Measurements from ENCODE around the gene TRPM5.

TRPM5 gene

DNA sequence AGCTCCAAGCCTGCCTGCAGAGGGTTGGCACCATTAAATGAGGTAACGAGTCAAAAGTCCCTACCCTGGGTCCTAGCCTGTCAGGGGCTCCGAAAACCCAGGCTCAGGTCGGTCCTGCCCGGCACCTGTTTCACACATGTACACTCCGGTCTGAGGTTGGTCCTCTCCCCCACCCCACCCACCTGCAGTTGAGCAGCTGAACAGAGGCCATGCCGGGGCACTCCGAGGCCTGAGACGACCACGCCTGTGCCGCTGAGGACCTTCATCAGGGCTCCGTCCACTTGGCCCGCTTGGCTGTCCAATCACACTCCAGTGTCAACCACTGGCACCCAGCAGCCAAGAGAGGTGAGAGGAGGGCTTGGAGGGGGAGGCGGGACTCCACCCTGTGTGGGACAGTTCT, 42.2 kb downstream of the TRPM5 start:
- no peak for ATAC-seq
- Mint-ChIP-seq H3K9me3 (no peaks in the 10 kb centered on the region), H3K36me3 (peaks cover 26% of the 10 kb centered on the region), H3K27me3 (no peaks in the 10 kb centered on the region), H3K4me1 (peaks cover 27% of the 10 kb centered on the region), H3K27ac (no peak overlapping the region), H3K4me3 (no peak overlapping the region)

DNA sequence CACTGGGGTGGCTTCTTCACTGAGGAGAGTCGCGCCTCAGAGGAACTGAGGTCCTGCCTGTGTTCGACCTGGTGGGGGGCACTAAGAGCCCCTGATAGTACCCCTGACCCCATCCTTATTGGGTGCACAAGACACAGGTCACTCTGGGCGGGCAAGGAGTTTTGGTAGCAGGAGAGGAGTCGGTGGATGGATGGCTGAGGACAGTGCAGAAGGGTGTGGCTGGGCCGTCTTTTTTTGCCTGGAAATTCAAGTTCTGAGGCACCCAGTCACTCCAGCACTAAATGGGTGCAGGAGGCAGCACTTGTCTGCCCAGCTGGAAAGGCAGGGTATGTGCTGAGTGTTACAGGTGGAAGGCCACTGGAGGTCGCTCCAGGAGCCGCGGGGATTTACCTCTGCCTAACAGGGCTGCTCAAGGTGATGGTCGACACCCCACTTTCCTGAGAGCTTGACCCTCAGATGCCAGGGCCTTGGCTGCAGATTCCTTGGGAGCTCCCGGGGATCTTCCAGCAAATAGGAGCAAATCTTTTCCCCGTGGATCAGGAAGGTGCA, 42.8 kb downstream of the TRPM5 start:
- no peaks in the 10 kb centered on the region for H3K27me3 Mint-ChIP-seq
- H3K4me3 Mint-ChIP-seq, result peak overlapping the region; percentile 89
- no peak for ATAC-seq
- peak overlapping the region; percentile 93 for H3K27ac Mint-ChIP-seq
- peaks cover 27% of the 10 kb centered on the region for H3K4me1 Mint-ChIP-seq
- peaks cover 32% of the 10 kb centered on the region for H3K36me3 Mint-ChIP-seq
- H3K9me3 Mint-ChIP-seq, result no peaks in the 10 kb centered on the region

DNA sequence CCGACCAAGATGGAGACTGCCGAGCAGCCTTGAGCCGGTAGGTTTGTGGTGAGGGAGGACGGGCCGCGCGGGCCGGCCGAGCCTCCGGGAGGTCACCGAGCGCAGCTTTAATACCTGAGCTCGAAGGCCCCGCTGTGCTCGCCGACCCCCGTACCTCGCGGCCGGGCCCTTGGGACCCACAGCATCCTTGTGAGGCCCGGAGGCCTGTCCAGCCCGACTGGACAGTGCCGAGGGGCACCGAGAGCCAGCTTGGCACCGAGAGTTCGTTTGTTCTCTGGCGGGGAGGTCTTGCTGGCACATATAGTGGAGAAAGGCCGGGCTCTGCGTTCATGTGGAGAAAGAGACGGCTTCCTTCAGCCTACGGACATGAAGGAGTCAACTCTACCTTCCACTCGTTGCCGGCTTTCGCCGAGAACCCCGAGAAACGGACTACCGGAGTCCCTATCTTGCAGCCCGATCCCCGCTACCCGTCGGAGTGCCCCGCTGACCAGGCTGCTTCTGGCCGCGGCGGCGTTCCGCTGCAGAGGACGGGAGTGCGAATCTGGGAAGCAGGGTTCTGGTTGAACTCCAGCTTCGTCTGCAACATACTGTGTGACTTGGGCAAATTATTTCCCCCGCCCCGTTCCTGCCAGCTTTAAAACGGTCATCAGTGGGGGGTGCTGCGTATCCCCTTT, 43.4 kb downstream of the TRPM5 start:
- peak overlapping the region; percentile 89 for H3K4me3 Mint-ChIP-seq
- no peaks in the 10 kb centered on the region for H3K9me3 Mint-ChIP-seq
- peaks cover 27% of the 10 kb centered on the region for H3K4me1 Mint-ChIP-seq
- ATAC-seq, result no peak
- H3K36me3 Mint-ChIP-seq, result peaks cover 32% of the 10 kb centered on the region
- H3K27ac Mint-ChIP-seq, result peak overlapping the region; percentile 93
- H3K27me3 Mint-ChIP-seq, result no peaks in the 10 kb centered on the region

DNA sequence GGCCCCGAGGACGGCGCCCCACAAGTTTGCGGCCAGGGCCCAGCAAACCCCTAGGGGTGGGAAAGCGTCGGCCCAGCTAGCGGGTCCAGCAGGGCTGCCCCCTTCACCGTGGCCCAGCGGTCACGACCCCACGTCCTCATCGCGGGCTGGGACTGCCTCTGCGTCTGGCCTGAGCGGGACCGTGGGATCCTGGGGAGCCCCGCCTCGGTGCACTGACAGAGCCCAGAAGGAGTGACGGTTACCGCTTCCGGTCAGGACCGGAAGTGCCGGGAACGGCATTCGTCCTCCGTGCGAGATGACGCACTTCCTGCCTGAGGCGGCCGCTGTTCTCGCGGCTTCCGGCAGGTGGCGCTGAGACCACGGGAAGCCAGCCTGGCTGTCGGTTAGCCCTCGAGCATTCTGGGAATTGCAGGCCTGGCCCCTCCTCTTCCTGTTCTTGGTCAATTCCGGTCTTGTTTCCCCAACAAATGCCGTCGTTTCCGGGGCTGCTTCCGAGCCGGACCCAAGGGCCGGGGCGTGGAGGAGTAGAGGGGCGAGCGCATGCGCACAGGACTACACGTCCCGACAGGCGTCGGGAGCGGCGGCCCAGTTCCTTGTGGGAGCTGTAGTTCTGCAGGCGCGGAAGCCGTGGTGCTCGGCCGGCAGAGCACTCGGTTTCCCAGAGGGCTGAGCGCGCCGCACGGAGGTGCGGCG, 44.1 kb downstream of the TRPM5 start, which contains the start of gene TSSC4:
Gene TSSC4, plus strand, starts transcription at position 682 of the 693 bp plus-strand sequence. CDS start 1,884 bp downstream, outside the sequence.
- H3K4me3 Mint-ChIP-seq, result peak within 1 kb of the TSS; percentile 89
- H3K9me3 Mint-ChIP-seq, result no peaks in the 10 kb centered on the region
- ATAC-seq, result peak; percentile 92
- H3K27ac Mint-ChIP-seq, result peak within 1 kb of the TSS; percentile 93
- H3K4me1 Mint-ChIP-seq, result peaks cover 27% of the 10 kb centered on the region
- no peaks in the 10 kb centered on the region for H3K27me3 Mint-ChIP-seq
- H3K36me3 Mint-ChIP-seq, result peaks cover 32% of the 10 kb centered on the region

DNA sequence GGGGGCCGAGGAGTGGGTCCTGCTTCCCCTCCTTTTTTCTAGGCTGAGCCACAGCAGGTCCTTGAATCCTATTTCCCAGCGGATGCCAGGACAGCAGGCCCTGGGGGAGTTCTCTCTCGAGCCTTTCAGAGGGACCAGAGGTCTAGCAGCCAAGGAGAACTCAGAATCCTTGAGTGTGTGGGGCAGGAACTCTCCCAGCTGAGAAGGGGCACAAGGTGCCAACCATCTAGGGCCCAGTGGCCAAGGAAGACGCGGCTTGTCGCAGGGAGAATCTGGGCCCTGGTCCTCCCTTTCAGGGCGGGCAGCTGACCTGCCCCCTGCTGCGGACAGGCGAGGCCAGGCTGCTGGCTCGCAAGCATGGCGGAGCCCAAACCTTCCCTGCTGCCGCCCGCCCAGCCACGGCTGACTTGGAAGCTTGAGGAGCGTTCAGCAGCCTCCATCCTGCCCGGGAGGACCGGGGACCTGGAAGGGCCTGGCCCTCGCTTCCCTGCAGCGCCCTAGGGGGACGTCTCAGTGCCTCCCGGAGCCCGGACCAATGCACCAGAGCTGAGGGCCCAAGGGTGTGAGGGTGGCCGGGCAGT, 44.7 kb downstream of the TRPM5 start:
- Mint-ChIP-seq H3K27ac (peak overlapping the region; percentile 93), H3K27me3 (no peaks in the 10 kb centered on the region), H3K9me3 (no peaks in the 10 kb centered on the region), H3K4me3 (peak overlapping the region; percentile 89), H3K4me1 (peaks cover 32% of the 10 kb centered on the region), H3K36me3 (peaks cover 32% of the 10 kb centered on the region)
- no peak for ATAC-seq

DNA sequence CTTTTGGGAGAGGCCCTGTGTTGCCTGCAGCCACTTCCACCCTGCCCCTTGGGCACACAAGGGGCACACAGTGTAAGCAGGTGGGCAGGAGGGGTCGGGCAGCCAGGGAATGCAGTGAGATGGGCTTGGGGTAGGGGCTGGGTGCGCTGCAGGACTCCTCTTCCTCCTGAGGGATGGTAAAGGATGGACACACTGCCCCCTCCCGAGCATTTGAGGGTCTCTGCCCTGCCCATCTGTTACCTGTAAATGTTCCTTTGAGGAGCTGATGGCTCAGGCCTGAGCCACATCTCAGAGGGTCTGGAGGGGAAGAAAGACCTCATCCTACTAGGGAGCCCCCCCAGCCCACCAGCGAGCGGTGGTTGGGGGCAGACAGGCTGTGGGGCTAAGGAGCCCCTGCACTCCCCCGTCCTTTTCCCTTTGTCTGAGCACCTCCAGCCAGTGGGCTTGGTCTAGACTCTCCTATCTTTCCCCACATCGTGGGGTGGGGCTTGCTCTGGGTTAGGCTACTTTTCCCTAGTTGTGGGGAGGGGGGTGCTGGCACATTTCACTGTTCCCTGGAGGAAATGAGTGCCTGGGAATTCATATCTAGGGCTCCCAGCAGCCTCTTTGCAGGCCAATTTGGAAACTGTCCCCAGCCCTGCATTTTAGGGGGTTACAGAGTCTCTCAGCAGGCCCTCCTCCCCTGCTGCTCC, 45.5 kb downstream of the TRPM5 start:
- Mint-ChIP-seq H3K36me3 (peaks cover 28% of the 10 kb centered on the region), H3K27me3 (no peaks in the 10 kb centered on the region), H3K9me3 (no peaks in the 10 kb centered on the region), H3K4me3 (peak overlapping the region; percentile 89), H3K27ac (peak overlapping the region; percentile 93), H3K4me1 (peaks cover 40% of the 10 kb centered on the region)
- no peak for ATAC-seq

DNA sequence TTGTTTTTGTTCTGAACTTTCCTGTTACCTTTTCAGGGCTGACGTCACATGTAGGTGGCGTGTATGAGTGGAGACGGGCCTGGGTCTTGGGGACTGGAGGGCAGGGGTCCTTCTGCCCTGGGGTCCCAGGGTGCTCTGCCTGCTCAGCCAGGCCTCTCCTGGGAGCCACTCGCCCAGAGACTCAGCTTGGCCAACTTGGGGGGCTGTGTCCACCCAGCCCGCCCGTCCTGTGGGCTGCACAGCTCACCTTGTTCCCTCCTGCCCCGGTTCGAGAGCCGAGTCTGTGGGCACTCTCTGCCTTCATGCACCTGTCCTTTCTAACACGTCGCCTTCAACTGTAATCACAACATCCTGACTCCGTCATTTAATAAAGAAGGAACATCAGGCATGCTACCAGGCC, 47.3 kb downstream of the TRPM5 start:
- Mint-ChIP-seq H3K36me3 (peaks cover 13% of the 10 kb centered on the region), H3K9me3 (no peaks in the 10 kb centered on the region), H3K27ac (no peak overlapping the region), H3K27me3 (no peaks in the 10 kb centered on the region), H3K4me1 (peaks cover 47% of the 10 kb centered on the region), H3K4me3 (no peak overlapping the region)
- no peak for ATAC-seq

DNA sequence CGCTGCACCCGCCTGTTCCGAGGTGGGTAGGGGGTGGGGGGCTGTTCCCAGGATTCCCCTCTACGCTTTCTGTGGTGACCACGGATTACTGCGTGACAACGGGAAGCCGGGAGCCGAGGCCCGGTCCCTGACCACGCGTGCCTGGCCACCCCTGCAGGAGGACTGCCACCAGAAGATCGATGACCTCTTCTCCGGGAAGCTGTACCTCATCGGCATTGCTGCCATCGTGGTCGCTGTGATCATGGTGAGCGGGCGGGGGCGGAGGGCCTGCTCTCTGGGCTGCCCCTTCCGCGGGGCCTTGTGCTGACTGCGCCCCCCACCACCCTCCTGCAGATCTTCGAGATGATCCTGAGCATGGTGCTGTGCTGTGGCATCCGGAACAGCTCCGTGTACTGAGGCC, 47.8 kb downstream of the TRPM5 start:
- ATAC-seq, result no peak
- H3K9me3 Mint-ChIP-seq, result no peaks in the 10 kb centered on the region
- no peak overlapping the region for H3K27ac Mint-ChIP-seq
- H3K4me1 Mint-ChIP-seq, result peaks cover 50% of the 10 kb centered on the region
- peaks cover 17% of the 10 kb centered on the region for H3K36me3 Mint-ChIP-seq
- H3K4me3 Mint-ChIP-seq, result no peak overlapping the region
- H3K27me3 Mint-ChIP-seq, result no peaks in the 10 kb centered on the region

DNA sequence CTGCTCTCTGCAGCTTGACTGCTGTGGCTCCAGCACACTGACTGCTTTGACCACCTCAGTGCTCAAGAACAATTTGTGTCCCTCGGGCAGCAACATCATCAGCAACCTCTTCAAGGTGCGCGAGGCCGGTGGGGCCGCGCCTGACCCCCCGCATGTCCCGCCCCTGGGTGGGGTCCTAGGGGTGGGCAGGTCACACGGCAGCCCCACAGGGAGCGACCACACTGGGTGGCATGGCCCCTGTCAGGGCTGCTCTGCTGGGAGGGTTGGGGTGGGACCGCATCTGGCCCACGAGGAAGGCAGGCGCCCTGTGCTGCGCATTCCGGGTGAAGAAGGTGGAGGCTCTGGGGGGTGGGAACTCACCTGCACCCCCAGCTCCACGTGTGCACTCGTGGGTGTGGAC, 48.5 kb downstream of the TRPM5 start:
- H3K9me3 Mint-ChIP-seq, result no peaks in the 10 kb centered on the region
- no peak for ATAC-seq
- H3K4me1 Mint-ChIP-seq, result peaks cover 52% of the 10 kb centered on the region
- H3K4me3 Mint-ChIP-seq, result no peak overlapping the region
- no peaks in the 10 kb centered on the region for H3K27me3 Mint-ChIP-seq
- H3K36me3 Mint-ChIP-seq, result peaks cover 17% of the 10 kb centered on the region
- H3K27ac Mint-ChIP-seq, result no peak overlapping the region

DNA sequence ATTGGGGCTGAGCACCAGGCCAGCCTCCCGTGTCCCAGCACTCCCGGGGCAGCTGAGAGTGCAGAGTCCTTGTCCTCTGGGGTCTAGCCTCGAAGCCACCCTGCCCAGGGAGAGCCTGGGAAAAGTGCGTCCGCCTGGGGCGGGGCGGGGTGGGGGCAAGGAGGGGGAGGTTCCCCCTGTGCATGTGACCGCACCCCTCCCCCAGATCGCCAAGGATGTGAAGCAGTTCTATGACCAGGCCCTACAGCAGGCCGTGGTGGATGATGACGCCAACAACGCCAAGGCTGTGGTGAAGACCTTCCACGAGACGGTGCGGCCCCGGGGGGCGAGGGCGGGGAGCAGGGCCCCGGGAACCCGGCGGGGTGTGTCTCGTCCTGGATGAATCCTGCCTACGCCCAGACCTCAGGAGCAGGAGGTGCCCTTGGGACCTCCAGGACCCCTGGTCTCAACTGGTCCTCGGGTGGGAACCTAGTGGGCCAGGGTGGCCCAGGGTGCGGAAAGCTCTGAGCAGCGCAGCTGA, 49.0 kb downstream of the TRPM5 start:
- peaks cover 22% of the 10 kb centered on the region for H3K36me3 Mint-ChIP-seq

DNA sequence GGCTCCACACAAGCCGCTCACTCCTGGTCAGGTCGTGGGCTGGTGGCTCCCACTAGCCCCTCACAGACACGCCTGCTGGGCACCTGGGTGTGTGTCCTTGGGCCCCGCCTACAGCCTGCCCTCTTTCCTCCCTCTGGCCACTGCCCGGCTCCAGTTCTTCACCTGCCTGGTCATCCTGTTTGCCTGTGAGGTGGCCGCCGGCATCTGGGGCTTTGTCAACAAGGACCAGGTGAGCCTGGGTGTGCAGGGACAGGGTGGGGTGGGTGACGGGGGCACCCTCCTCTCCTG, 49.6 kb downstream of the TRPM5 start:
- H3K9me3 Mint-ChIP-seq, result no peaks in the 10 kb centered on the region
- no peaks in the 10 kb centered on the region for H3K27me3 Mint-ChIP-seq
- H3K4me3 Mint-ChIP-seq, result peak overlapping the region; percentile 42
- peaks cover 24% of the 10 kb centered on the region for H3K36me3 Mint-ChIP-seq
- H3K27ac Mint-ChIP-seq, result peak overlapping the region; percentile 71
- ATAC-seq, result no peak
- H3K4me1 Mint-ChIP-seq, result peaks cover 63% of the 10 kb centered on the region

More for the DNA sequence above, 49.0 kb downstream of the TRPM5 start:
- H3K4me1 Mint-ChIP-seq, result peaks cover 58% of the 10 kb centered on the region
- no peaks in the 10 kb centered on the region for H3K9me3 Mint-ChIP-seq
- peak overlapping the region; percentile 71 for H3K27ac Mint-ChIP-seq
- ATAC-seq, result no peak
- H3K27me3 Mint-ChIP-seq, result no peaks in the 10 kb centered on the region
- peak overlapping the region; percentile 42 for H3K4me3 Mint-ChIP-seq

Measured in stimulated activated memory B cell treated with anti-CD40 and anti-IgM and Interleukin-4, amounts not matched to agents 10 μg/mL and 1 μg/mL and 100 μg/mL, for 72 hours (primary cell).